Subcutaneous adipose tissue (tissue), 4 donors: ENCODE results near the gene PDE4B. TPM values are rescaled to one million over a fixed set of nuclear protein-coding genes. Genes with fewer than 3 reads are reported as not detected.

Experiments
- CTCF ChIP-seq: fragments of 450-650 bp; IDR thresholded peaks from one replicate; pipeline ENCODE4 v1.5.1; 2016; ENCODE audit warnings: low read depth, mild to moderate bottlenecking, control low read depth, antibody characterized with exemption, moderate library complexity
- total RNA-seq, 4 donors: library from RNA; depleted of rRNA; stranded (reverse); fragments of >200 nt; gene quantifications; one replicate each; pipeline ENCODE4 v1.1.0, GENCODE V29; 2016

PDE4B gene
- total RNA-seq, 4 donors from 2014 or later = 8.5 to 31.8 (median 15.5) TPM

GRCh38 chr1:66025188-66025587 is 232.5 kb downstream of the PDE4B start:
- no peak for TF ChIP-seq CTCF

- TF ChIP-seq CTCF = no peak
Observed at GRCh38 chr1:66028035-66028434, 235.3 kb downstream of the PDE4B start.

GRCh38 chr1:66033781-66034180 is 241.1 kb downstream of the PDE4B start:
- no peak for TF ChIP-seq CTCF

- TF ChIP-seq CTCF = no peak
Observed at GRCh38 chr1:66035616-66036245, 243.0 kb downstream of the PDE4B start.

GRCh38 chr1:66041654-66042053 is 249.0 kb downstream of the PDE4B start:
- TF ChIP-seq CTCF = no peak

- TF ChIP-seq CTCF = no peak
Observed at GRCh38 chr1:66043186-66043585, 250.5 kb downstream of the PDE4B start.

GRCh38 chr1:66044912-66045311 is 252.2 kb downstream of the PDE4B start:
- no peak for TF ChIP-seq CTCF
